Measurements from ENCODE around the gene PLEKHA5.
"Not testable (repeated sequence)": the region's sequence is repeated elsewhere in the genome, so short reads cannot be mapped to it uniquely, and the experiment has no call there.

The PLEKHA5 gene

DNA sequence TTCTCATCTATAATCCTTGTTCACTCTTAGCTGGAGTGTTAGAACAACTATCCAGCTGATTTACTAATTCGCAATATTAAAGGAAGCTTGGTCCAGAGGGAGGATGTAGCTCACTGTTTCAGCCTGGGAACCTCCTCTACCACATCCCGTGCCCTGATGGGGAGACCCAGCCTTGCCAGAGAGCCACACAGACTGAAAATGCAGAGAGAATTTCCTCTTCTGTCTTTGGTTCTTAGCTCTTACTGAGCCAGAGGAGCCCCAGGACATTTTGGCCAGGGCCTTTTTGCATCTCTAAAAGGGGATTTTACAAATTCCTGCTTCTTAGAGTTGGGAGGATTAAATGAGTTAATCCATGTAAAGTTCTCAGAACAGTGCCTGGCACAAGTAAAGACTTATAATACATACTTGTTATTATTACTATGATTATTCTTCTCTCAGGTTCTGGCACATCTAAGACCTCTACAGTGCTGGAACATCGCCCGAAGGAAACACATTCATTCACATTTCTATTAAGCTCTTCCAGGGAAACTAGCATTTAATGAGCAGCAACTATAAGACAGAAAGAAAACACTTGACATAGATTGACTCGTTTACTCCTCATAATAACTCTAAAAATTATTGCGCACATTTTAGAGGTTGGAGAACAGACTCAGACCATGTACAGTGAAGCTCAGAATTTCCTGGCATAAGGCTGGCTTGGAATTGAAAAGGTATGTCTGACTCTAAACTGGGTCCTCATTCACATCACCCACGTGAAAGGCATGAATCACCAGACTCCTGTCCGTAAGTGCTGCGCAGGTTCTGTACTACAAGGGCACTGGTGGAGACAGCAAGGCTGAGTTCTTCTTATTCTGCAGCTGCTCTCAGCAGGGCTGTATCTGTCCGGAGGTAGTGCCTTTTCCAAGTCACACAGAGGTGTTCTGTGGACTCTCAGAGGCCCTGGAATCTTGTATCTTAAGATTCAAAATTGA, 282.0 kb downstream of the PLEKHA5 start:
- DNase-seq, result no peak

DNA sequence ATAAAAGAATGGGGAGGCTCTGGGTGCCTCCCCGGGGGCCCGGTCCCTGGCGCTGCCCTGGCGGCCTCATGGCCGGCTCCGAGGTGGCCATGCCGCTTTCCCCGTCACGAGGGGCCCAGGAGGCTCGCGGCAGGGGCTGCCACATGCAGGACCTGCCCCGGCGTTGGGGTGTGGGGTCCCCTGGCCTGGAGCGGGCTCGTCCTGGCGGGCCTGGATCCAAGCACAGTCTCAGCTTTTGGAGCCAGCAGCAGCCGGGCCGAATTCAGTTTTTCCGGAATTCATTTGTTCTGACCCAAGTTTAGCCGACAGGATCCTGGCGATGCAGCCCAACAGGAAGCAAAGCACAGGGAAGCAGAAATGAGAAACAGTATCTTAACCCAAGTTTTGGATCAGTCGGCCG, 283.3 kb downstream of the PLEKHA5 start:
- no peak for DNase-seq

DNA sequence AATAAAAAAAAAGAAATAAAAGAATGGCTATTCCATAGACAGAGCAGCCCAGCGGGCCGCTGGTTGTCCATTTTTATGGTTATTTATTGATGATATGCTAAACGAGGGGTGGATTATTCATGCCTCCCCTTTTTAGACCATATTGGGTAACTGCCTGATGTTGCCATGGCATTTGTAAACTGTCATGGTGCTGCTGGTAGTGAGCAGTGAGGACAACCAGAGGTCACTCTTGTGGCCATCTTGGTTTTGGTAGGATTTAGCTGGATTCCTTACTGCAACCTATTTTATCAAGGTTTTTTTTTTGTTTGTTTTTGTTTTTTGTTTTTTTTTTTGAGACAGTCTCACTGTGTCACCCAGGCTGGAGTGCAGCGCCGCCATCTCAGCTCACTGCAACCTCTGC, 284.0 kb downstream of the PLEKHA5 start:
- not testable (repeated sequence) for DNase-seq

DNA sequence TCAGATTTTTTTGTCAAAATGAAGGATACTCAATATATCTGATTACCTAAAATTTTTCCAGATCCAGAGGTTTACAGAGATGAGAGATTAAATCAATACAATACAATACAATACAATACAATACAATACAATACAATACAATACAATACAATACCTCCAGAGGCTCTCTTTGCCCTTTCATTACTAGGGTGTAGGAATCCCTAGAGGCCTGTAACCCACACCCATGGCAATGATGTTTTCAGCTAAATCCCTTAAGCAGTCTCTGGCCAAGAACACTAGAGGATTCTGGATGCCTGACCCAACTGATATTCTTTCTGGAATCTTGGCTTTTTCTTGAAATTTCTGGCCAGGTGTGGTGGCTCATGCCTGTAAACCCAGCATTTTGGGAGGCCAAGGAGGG, 286.0 kb downstream of the PLEKHA5 start:
- no peak for DNase-seq

DNA sequence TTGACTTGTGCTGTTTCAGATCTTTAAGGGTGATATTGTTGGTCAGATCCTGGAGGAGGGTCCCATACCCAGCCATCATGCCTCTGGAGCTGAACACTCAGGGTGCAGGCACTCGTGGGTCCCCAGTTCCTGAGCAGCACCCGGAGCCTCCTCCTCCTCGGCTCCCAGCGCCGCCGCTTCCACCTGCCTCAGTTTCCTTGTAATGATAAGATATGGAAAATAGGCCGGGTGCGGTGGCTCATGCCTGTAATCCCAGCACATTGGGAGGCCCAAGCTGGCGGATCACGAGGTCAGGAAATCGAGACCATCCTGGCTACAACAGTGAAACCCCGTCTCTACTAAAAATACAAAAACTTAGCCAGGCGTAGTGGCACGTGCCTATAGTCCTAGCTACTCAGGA, 289.6 kb downstream of the PLEKHA5 start:
- no peak for DNase-seq

DNA sequence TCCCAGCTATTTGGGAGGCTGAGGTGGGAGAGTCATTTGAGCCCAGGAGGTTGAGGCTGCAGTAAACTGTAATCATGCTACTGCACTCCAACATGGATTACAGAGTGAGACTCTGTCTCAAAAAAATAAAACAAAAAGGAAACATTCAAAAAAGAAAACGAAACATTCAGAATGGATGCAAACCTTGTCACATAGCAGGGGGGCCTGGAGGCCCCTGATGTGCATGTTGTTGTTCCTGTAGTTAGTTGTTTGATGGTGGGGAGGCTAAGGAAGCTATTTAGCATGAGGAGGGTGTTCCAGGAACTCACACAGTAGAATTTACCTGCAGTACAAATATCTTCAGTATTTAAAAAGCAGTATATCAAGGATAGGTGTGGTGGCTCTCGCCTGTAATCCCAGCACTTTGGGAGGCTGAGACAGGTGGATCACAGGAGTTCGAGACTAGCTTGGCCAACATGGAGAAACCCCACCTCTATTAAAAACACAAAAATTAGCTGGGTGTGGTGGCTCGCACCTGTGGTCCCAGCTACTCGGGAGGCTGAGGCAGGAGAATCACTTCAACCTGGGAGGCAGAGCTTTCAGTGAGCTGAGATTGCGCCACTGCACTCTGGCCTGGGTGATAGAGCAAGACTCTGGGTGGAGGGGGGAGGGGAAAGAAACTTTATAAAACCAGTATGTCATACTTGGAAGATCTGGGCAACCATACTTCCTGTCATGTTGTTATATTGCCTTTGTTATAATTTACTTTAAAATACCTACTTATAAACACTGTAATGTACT, 292.2 kb downstream of the PLEKHA5 start:
- no peak for DNase-seq

DNA sequence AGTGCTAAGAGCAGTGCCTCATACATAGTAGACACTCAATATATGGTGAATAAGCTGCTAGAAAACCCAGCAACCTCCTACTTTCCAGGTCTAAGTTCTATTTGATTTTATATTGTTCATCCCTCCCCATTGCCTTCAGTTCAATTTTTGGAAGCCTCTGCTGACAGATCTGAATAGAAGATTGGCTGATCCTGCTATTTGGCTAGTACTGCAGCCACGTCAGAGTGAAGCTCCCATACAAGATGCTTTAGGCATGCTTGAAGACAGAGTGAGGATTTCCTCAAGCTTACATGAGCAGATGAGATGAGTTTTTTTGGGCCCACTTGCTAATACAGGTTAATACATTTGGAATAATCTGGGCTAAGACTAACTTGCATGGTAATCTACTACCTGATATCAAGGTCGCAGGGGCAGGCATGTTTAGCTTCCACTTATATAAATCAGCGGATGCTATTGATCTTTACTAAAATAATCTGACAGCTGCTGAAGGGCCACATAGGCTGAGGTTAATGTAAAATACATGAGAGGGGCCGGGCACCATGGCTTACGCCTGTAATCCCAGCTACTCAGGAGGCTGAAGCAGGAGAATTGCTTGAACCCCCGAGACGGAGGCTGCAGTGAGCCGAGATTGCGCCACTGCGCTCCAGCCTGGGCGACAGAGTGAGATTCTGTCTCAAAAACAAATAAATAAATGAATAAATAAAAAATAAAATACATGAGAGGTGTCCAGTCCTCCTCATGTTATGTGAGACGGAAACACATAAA, 293.8 kb downstream of the PLEKHA5 start:
- DNase-seq, result no peak
